NOMO-1 treated with dmso at 0.1 percent for 144 hours (cell line): Measurements from ENCODE around the gene SLC2A1.
A peak's percentile ranks its signal among the peaks of the same experiment; 100 is the strongest.

Experiments
- DNase-seq: peaks from one replicate; lab custom pipeline; 2025; ENCODE audit not compliant: unreplicated experiment; lab: John Stamatoyannopoulos, UW

SLC2A1 gene

GRCh38 chr1:42960566-42961311 is 2.1 kb upstream of the SLC2A1 start:
- no peak for DNase-seq

GRCh38 chr1:42960122-42960390 is 1.4 kb upstream of the SLC2A1 start:
- no peak for DNase-seq

- no peak for DNase-seq
Observed at GRCh38 chr1:42957880-42958487, 684 bp downstream of the SLC2A1 start.

- no peak for DNase-seq
Observed at GRCh38 chr1:42957229-42957879, 1.3 kb downstream of the SLC2A1 start.

GRCh38 chr1:42956739-42957138 is 1.9 kb downstream of the SLC2A1 start:
- no peak for DNase-seq

- DNase-seq: no peak
Observed at GRCh38 chr1:42955311-42956063, 3.2 kb downstream of the SLC2A1 start.

GRCh38 chr1:42953182-42954180 is 5.2 kb downstream of the SLC2A1 start:
- DNase-seq: no peak

GRCh38 chr1:42952303-42953001 is 6.2 kb downstream of the SLC2A1 start:
- DNase-seq: no peak

- DNase-seq: no peak
Observed at GRCh38 chr1:42951588-42951987, 7.1 kb downstream of the SLC2A1 start.

- DNase-seq: no peak
Observed at GRCh38 chr1:42950116-42950481, 8.6 kb downstream of the SLC2A1 start.

- no peak for DNase-seq
Observed at GRCh38 chr1:42949312-42950115, 9.2 kb downstream of the SLC2A1 start.

GRCh38 chr1:42947965-42948732 is 10.5 kb downstream of the SLC2A1 start:
- no peak for DNase-seq

- no peak for DNase-seq
Observed at GRCh38 chr1:42947117-42947516, 11.6 kb downstream of the SLC2A1 start.

- no peak for DNase-seq
Observed at GRCh38 chr1:42946120-42946898, 12.4 kb downstream of the SLC2A1 start.

- no peak for DNase-seq
Observed at GRCh38 chr1:42945164-42945563, 13.5 kb downstream of the SLC2A1 start.

GRCh38 chr1:42944246-42944928 is 14.3 kb downstream of the SLC2A1 start:
- peak; percentile 61 for DNase-seq

- no peak for DNase-seq
Observed at GRCh38 chr1:42943728-42944127, 14.9 kb downstream of the SLC2A1 start.
